GM12891 (cell line): ENCODE results near the gene TNFRSF4.

ENCODE experiments used
- POLR2A ChIP-seq: IDR thresholded peaks from 2 replicates; pipeline ENCODE4 v1.6.1; 2011; ENCODE audit warnings: low read depth, low read length, control low read depth
- POLR2AphosphoS5 ChIP-seq: IDR thresholded peaks from 2 replicates; pipeline ENCODE4 v1.6.1; 2011; ENCODE audit warnings: low read depth, low read length, control low read depth

DNA sequence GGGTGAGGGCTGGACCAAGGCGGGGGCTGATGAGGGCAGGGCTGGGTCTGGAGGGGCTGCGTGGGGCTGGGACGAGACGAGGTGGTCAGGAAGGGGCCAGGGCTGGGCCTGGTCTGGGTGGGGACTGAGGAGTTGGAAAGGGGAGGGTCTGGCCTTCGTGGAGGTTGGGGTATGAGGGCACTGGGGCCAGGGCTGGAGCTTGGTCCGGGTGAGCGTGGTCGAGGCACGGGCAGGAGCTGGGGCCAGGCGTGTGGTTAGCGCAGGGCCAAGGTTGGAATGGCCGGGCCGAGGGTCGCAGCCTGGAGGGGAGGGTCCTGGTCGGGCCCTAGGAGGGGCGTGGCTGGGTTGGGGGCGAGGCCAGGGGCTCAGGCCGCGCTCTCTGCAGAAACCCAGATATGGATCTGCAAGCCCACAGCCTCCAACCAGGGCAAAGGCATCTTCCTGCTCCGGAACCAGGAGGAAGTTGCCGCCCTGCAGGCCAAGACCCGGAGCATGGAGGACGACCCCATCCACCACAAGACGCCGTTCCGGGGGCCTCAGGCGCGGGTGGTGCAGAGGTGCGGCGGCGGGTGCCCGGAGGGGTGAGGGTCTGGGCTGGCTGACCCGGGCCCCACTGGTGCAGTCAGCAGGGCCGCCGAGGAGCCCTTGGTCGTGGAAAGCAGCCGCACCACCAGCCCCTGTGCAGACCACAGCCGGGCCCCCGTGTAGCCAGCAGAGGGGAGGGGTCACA is 31.3 kb downstream of the TNFRSF4 start:
- TF ChIP-seq POLR2AphosphoS5: no peak
- no peak for TF ChIP-seq POLR2A
